SU-DHL-6 (cell line): ENCODE measurements around the gene AKR1B1.

Experiments
- H2AFZ ChIP-seq: fragments of 200-600 bp; sonication (generic); 2 replicates; pipeline ENCODE4 v1.6.1; 2014; ENCODE audit warnings: low read depth, mild to moderate bottlenecking, moderate library complexity, mixed read lengths, antibody characterized with exemption, low read length; ENCODE audit not compliant: severe bottlenecking
- H3F3A ChIP-seq: fragments of 200-600 bp; shearing (Covaris generic); 2 replicates; pipeline ENCODE4 v1.6.0; 2016; ENCODE audit warnings: antibody characterized with exemption, mild to moderate bottlenecking; ENCODE audit not compliant: insufficient read depth
- H3K27ac ChIP-seq: fragments of 200-600 bp; sonication (generic); 2 replicates; pipeline ENCODE4 v1.5.1; 2016; ENCODE audit warnings: low read depth, mild to moderate bottlenecking, low read length, moderate library complexity, mixed read lengths
- H3K27me3 ChIP-seq: fragments of 200-600 bp; sonication (generic), shearing (Covaris generic); 2 replicates; pipeline ENCODE4 v1.6.0; 2014; ENCODE audit warnings: mild to moderate bottlenecking, low read length
- H3K36me3 ChIP-seq: fragments of 200-600 bp; sonication (generic); 2 replicates; pipeline ENCODE4 v1.6.1; 2014; ENCODE audit warnings: mild to moderate bottlenecking, low read length, mixed read lengths
- H3K4me2 ChIP-seq: fragments of 300-600, 200-600 bp; shearing (Covaris generic), sonication (generic); 2 replicates; pipeline ENCODE4 v1.6.0; 2014; ENCODE audit warnings: low read length, low read depth, mild to moderate bottlenecking; ENCODE audit not compliant: poor library complexity, severe bottlenecking
- H3K4me3 ChIP-seq: fragments of 200-600 bp; sonication (generic); 2 replicates; pipeline ENCODE4 v1.5.1; 2014; ENCODE audit warnings: antibody characterized with exemption, low read length, mild to moderate bottlenecking, mixed read lengths; ENCODE audit not compliant: insufficient read depth, poor library complexity, severe bottlenecking
- H3K79me2 ChIP-seq: fragments of 200-600 bp; sonication (generic); 2 replicates; pipeline ENCODE4 v1.6.1; 2014; ENCODE audit warnings: mild to moderate bottlenecking, low read length, moderate library complexity; ENCODE audit not compliant: insufficient read depth
- H3K9ac ChIP-seq: fragments of 200-600 bp; sonication (generic); 2 replicates; pipeline ENCODE4 v1.7.0; 2014; ENCODE audit warnings: mild to moderate bottlenecking, low read length
- H3K9me2 ChIP-seq: fragments of 200-600 bp; sonication (generic); replicated peaks from 2 replicates; pipeline ENCODE4 v1.6.1; 2014; ENCODE audit warnings: low read length; ENCODE audit not compliant: insufficient read depth
- H3K9me3 ChIP-seq: fragments of 200-600 bp; sonication (generic); 2 replicates; pipeline ENCODE4 v1.6.1; 2014; ENCODE audit warnings: low read length, mixed read lengths; ENCODE audit not compliant: insufficient read depth
- H4K20me1 ChIP-seq: fragments of 200-600 bp; sonication (generic); 2 replicates; pipeline ENCODE4 v1.6.1; 2014; ENCODE audit warnings: low read depth, mild to moderate bottlenecking, antibody characterized with exemption, low read length, moderate library complexity, mixed read lengths
- EZH2phosphoT487 ChIP-seq: fragments of 200-600 bp; sonication (generic), shearing (Covaris generic); conservative IDR thresholded peaks from 2 replicates; pipeline ENCODE4 v1.6.1; 2018; ENCODE audit warnings: mild to moderate bottlenecking, antibody characterized with exemption, low read length, moderate library complexity, mixed read lengths
- TF ChIP-seq, protein P1 (sequence below): fragments of 200-600 bp; sonication (generic); IDR thresholded peaks from one replicate; pipeline ENCODE4 v1.5.1; 2017; ENCODE audit warnings: antibody characterized with exemption, mild to moderate bottlenecking, low read length, moderate library complexity; ENCODE audit not compliant: insufficient read depth, poor library complexity, severe bottlenecking

AKR1B1 gene

GRCh38 chr7:134482858-134483257 is 24.0 kb upstream of the AKR1B1 start:
- H3F3A ChIP-seq: no peaks in the 10 kb centered on the region
- no peak for TF ChIP-seq EZH2phosphoT487
- TF ChIP-seq, protein P1, sequence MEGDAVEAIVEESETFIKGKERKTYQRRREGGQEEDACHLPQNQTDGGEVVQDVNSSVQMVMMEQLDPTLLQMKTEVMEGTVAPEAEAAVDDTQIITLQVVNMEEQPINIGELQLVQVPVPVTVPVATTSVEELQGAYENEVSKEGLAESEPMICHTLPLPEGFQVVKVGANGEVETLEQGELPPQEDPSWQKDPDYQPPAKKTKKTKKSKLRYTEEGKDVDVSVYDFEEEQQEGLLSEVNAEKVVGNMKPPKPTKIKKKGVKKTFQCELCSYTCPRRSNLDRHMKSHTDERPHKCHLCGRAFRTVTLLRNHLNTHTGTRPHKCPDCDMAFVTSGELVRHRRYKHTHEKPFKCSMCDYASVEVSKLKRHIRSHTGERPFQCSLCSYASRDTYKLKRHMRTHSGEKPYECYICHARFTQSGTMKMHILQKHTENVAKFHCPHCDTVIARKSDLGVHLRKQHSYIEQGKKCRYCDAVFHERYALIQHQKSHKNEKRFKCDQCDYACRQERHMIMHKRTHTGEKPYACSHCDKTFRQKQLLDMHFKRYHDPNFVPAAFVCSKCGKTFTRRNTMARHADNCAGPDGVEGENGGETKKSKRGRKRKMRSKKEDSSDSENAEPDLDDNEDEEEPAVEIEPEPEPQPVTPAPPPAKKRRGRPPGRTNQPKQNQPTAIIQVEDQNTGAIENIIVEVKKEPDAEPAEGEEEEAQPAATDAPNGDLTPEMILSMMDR: no peak
- no peak overlapping the region for H3K4me2 ChIP-seq
- no peak overlapping the region for H2AFZ ChIP-seq
- H3K36me3 ChIP-seq: no peaks in the 10 kb centered on the region
- no peaks in the 10 kb centered on the region for H3K9me3 ChIP-seq
- H3K79me2 ChIP-seq: no peaks in the 10 kb centered on the region
- no peaks in the 10 kb centered on the region for H4K20me1 ChIP-seq
- no peak overlapping the region for H3K4me3 ChIP-seq
- no peaks in the 10 kb centered on the region for H3K27me3 ChIP-seq
- no peak overlapping the region for H3K27ac ChIP-seq
- no peak overlapping the region for H3K9ac ChIP-seq
- H3K9me2 ChIP-seq: no peaks in the 10 kb centered on the region

DNA sequence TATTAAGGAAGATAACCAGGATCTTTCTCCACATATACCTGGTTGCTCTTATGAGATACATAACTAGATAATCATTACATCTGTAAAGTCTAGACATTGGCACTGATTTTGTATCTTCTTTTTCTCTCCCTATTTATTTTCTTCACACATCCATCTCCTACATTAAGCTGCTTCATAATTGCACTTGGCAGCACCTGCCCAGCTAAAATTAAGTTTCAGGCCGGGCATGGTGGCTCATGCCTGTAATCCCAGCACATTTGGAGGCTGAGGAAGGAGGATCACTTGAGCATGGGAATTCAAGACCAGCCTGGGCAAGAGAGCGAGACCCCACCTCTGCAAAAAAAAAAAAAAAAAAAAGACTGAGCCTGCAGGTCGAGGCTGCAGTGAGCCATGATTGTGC is 22.3 kb upstream of the AKR1B1 start:
- TF ChIP-seq EZH2phosphoT487: no peak
- TF ChIP-seq, protein P1: no peak
- Histone ChIP-seq H3K27me3 (no peaks in the 10 kb centered on the region), H3K4me3 (no peak overlapping the region), H3K4me2 (no peak overlapping the region), H3F3A (no peaks in the 10 kb centered on the region), H3K79me2 (no peaks in the 10 kb centered on the region), H3K9me2 (no peaks in the 10 kb centered on the region), H3K36me3 (no peaks in the 10 kb centered on the region), H3K9me3 (no peaks in the 10 kb centered on the region), H4K20me1 (no peaks in the 10 kb centered on the region), H2AFZ (no peak overlapping the region), H3K27ac (no peak overlapping the region), H3K9ac (no peak overlapping the region)

DNA sequence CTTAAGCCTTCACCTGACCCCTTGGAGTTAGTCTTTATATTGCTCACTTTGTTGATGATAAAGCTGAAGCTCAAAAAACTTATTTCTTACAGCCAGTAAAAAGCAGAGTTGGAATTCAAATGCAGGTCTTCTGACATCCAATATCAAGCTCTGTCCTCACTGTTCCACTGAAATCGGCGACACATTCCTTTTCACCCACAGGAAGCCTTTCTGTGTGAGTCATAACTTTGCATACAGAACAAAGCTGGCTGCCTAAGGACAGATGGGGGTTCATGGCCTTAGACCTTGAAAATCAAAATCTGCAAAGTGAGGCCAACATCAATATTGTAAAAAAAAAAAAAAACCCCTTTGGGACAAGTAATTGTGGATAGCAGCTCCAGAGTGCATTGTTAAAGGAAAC is 21.8 kb upstream of the AKR1B1 start:
- H3K9me3 ChIP-seq: no peaks in the 10 kb centered on the region
- no peaks in the 10 kb centered on the region for H4K20me1 ChIP-seq
- no peaks in the 10 kb centered on the region for H3K79me2 ChIP-seq
- no peak overlapping the region for H3K27ac ChIP-seq
- no peaks in the 10 kb centered on the region for H3K9me2 ChIP-seq
- no peak overlapping the region for H3K4me2 ChIP-seq
- TF ChIP-seq EZH2phosphoT487: no peak
- TF ChIP-seq, protein P1: no peak
- H3K36me3 ChIP-seq: no peaks in the 10 kb centered on the region
- H3K4me3 ChIP-seq: no peak overlapping the region
- no peaks in the 10 kb centered on the region for H3F3A ChIP-seq
- H3K9ac ChIP-seq: no peak overlapping the region
- H2AFZ ChIP-seq: no peak overlapping the region
- H3K27me3 ChIP-seq: no peaks in the 10 kb centered on the region
